ENCODE results near the gene EYS. TPM values are rescaled to one million over a fixed set of nuclear protein-coding genes. Genes with fewer than 3 reads are reported as not detected.

EYS gene
- total and polyA plus RNA-seq, 2 of the 8 experiments (the other 6 are each of a cell fraction or from before 2014, with no cell fraction given): 0.05 to 0.13 TPM

GRCh38 chr6:64736421-64736950, 970.5 kb downstream of the EYS start (continued):
- TF ChIP-seq CHD7 (IDR thresholded peaks at IDR 0.05; ENCODE audit: insufficient replicate concordance, low read length) (no peak), SRF (IDR thresholded peaks at IDR 0.05; ENCODE audit: low read depth, low read length) (no peak), TBP (IDR thresholded peaks at IDR 0.05; ENCODE audit: low read depth, low read length) (no peak), PHF8 (conservative IDR thresholded peaks at IDR 0.05; ENCODE audit: low read depth, low read length) (no peak), CBX8 (IDR thresholded peaks at IDR 0.05; ENCODE audit: borderline replicate concordance, low read depth, low read length) (no peak), KDM4A (IDR thresholded peaks at IDR 0.05; ENCODE audit: low read depth, low read length, severe bottlenecking) (no peak), SP4 (IDR thresholded peaks at IDR 0.05; ENCODE audit: low read length) (no peak)

Data from H1 (cell line).